Esophagus squamous epithelium (tissue), 4 donors: ENCODE data around the gene NEK7.

Source experiments
- CTCF ChIP-seq, 6 experiments: fragments of 450-650 bp in 4 of 6; fragments of 200-600 bp in 2 of 6; sonication (generic) in 2 of 6; IDR thresholded peaks; one replicate each; pipeline ENCODE4 v1.5.1; 2016 to 2019; ENCODE audit warnings: antibody characterized with exemption in 6 of 6, mild to moderate bottlenecking in 4 of 6, moderate library complexity in 4 of 6
- POLR2A ChIP-seq, 4 donors: fragments of 450-650 bp; IDR thresholded peaks; one replicate each; pipeline ENCODE4 v1.6.1; 2017; ENCODE audit warnings: antibody characterized with exemption in 4 of 4, mild to moderate bottlenecking in 4 of 4, moderate library complexity in 3 of 4

DNA sequence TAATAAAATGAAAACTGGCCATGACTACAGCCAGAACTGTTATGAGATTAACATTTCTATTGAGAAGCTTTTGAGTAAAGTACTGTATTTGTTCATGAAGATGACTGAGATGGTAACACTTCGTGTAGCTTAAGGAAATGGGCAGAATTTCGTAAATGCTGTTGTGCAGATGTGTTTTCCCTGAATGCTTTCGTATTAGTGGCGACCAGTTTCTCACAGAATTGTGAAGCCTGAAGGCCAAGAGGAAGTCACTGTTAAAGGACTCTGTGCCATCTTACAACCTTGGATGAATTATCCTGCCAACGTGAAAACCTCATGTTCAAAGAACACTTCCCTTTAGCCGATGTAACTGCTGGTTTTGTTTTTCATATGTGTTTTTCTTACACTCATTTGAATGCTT lies 164.0 kb downstream of the NEK7 start:
- TF ChIP-seq CTCF (IDR thresholded peaks at IDR 0.05) = no peak
- no peak for TF ChIP-seq POLR2A (IDR thresholded peaks at IDR 0.05)
